Testis (tissue), 2 donors: ENCODE measurements around the gene PTP4A1.

Experiments used
- CTCF ChIP-seq, 3 experiments: fragments of 450-650 bp in 2 of 3; fragments of 200-600 bp in 1 of 3; sonication (generic) in 1 of 3; IDR thresholded peaks; one replicate each; pipeline ENCODE4 v1.5.1; 2016 to 2019; ENCODE audit warnings: antibody characterized with exemption in 3 of 3, mild to moderate bottlenecking in 2 of 3, moderate library complexity in 1 of 3
- POLR2A ChIP-seq: fragments of 450-650 bp; IDR thresholded peaks from one replicate; pipeline ENCODE4 v1.6.1; 2017; ENCODE audit warnings: antibody characterized with exemption, mild to moderate bottlenecking, moderate library complexity

GRCh38 chr6:63526931-63527330 is 45.3 kb upstream of the PTP4A1 start:
- TF ChIP-seq CTCF (IDR thresholded peaks at IDR 0.05): no peak
- TF ChIP-seq POLR2A: no peak
